HepG2 (cell line): ENCODE measurements around the gene ZFYVE26. TPM values are rescaled to one million over a fixed set of nuclear protein-coding genes. Genes with fewer than 3 reads are reported as not detected.

ENCODE experiments used
- AHR ChIP-seq: IDR thresholded peaks from 2 replicates; pipeline ENCODE4 v1.6.1; 2018; ENCODE audit warnings: missing genetic modification reagents, missing compliant biosample characterization
- BORCS8-MEF2B ChIP-seq: sonication (generic); formaldehyde crosslinking; IDR thresholded peaks from 2 replicates; pipeline ENCODE4 v1.8.0; 2022; ENCODE audit warnings: mild to moderate bottlenecking, missing genetic modification reagents
- CSRNP1 ChIP-seq: sonication (generic); formaldehyde crosslinking; IDR thresholded peaks from 2 replicates; pipeline ENCODE4 v1.8.1; 2023; ENCODE audit warnings: mild to moderate bottlenecking, missing genetic modification reagents
- DMAP1 ChIP-seq: IDR thresholded peaks from 2 replicates; pipeline ENCODE4 v1.6.1; 2016
- FLYWCH1 ChIP-seq: sonication (generic); formaldehyde crosslinking; IDR thresholded peaks from 2 replicates; pipeline ENCODE4 v1.8.1; 2023; ENCODE audit warnings: mild to moderate bottlenecking, missing genetic modification reagents
- GABPB1 ChIP-seq: IDR thresholded peaks from 2 replicates; pipeline ENCODE4 v1.6.1; 2016; ENCODE audit warnings: mild to moderate bottlenecking, missing genetic modification reagents, moderate library complexity, missing compliant biosample characterization
- HES4 ChIP-seq: sonication (generic); formaldehyde crosslinking; IDR thresholded peaks from 2 replicates; pipeline ENCODE4 v1.9.0; 2021; ENCODE audit warnings: mild to moderate bottlenecking, missing genetic modification reagents, borderline replicate concordance
- HNF4G ChIP-seq, 2 experiments: sonication (generic) in 1 of 2; formaldehyde crosslinking in 1 of 2; IDR thresholded peaks; 2 replicates each; pipeline versions ENCODE4 v1.4.0 to v1.6.1; 2011 to 2020; ENCODE audit warnings: borderline replicate concordance in 2 of 2, low read depth in 2 of 2, mild to moderate bottlenecking in 2 of 2, low read length in 1 of 2, missing genetic modification reagents in 1 of 2, moderate library complexity in 1 of 2
- KDM5B ChIP-seq: sonication (generic); formaldehyde crosslinking; IDR thresholded peaks from 2 replicates; pipeline ENCODE4 v1.4.0; 2020; ENCODE audit warnings: missing genetic modification reagents, mild to moderate bottlenecking, borderline replicate concordance
- KMT2A ChIP-seq: sonication (generic); formaldehyde crosslinking; IDR thresholded peaks from 2 replicates; pipeline ENCODE4 v1.4.0; 2020; ENCODE audit warnings: missing genetic modification reagents
- NFKBIZ ChIP-seq: IDR thresholded peaks from 2 replicates; pipeline ENCODE4 v1.6.1; 2018; ENCODE audit warnings: missing genetic modification reagents, missing compliant biosample characterization
- PLRG1 ChIP-seq: fragments of 450-650 bp; conservative IDR thresholded peaks from 2 replicates; pipeline ENCODE4 v1.6.1; 2016
- POLR2A ChIP-seq, 2 experiments: IDR thresholded peaks; 2 replicates each; pipeline ENCODE4 v1.6.1; 2011; ENCODE audit warnings: low read depth in 2 of 2, low read length in 2 of 2, mild to moderate bottlenecking in 1 of 2, moderate library complexity in 1 of 2; ENCODE audit not compliant: insufficient read depth in 1 of 2
- SAP130 ChIP-seq: IDR thresholded peaks from 2 replicates; pipeline ENCODE4 v1.6.1; 2016; ENCODE audit warnings: low read depth
- SNAPC5 ChIP-seq: sonication (generic); formaldehyde crosslinking; IDR thresholded peaks from 2 replicates; pipeline ENCODE4 v1.8.1; 2023; ENCODE audit warnings: mild to moderate bottlenecking, missing genetic modification reagents, borderline replicate concordance
- SNRNP70 ChIP-seq: fragments of 200-400 bp; formaldehyde crosslinking; IDR thresholded peaks from 2 replicates; pipeline ENCODE4 v1.6.1; 2017; ENCODE audit warnings: mild to moderate bottlenecking, low read depth, low read length, moderate library complexity
- TERF1 ChIP-seq: sonication (generic); formaldehyde crosslinking; IDR thresholded peaks from 2 replicates; pipeline ENCODE4 v1.8.0; 2022; ENCODE audit warnings: mild to moderate bottlenecking, missing genetic modification reagents, moderate library complexity
- TRIM22 ChIP-seq: fragments of 450-650 bp; IDR thresholded peaks from 2 replicates; pipeline ENCODE4 v1.6.1; 2017
- ZBTB37 ChIP-seq: sonication (generic); formaldehyde crosslinking; IDR thresholded peaks from 2 replicates; pipeline ENCODE4 v1.4.0; 2020; ENCODE audit warnings: mild to moderate bottlenecking, missing genetic modification reagents
- ZFP36L2 ChIP-seq: sonication (generic); formaldehyde crosslinking; IDR thresholded peaks from 2 replicates; pipeline ENCODE4 v1.4.0; 2020; ENCODE audit warnings: missing genetic modification reagents
- ZNF143 ChIP-seq: sonication (generic); formaldehyde crosslinking; IDR thresholded peaks from 2 replicates; pipeline ENCODE4 v1.4.0; 2020; ENCODE audit warnings: missing genetic modification reagents
- ZNF331 ChIP-seq: sonication (generic); formaldehyde crosslinking; IDR thresholded peaks from 2 replicates; pipeline ENCODE4 v1.4.0; 2020; ENCODE audit warnings: missing genetic modification reagents
- ZNF605 ChIP-seq: sonication (generic); formaldehyde crosslinking; IDR thresholded peaks from 2 replicates; pipeline ENCODE4 v1.8.0; 2022; ENCODE audit warnings: mild to moderate bottlenecking, missing genetic modification reagents
- ZNF660 ChIP-seq: sonication (generic); formaldehyde crosslinking; IDR thresholded peaks from 2 replicates; pipeline ENCODE4 v1.5.1; 2020; ENCODE audit warnings: mild to moderate bottlenecking, low read depth, missing genetic modification reagents, borderline replicate concordance
- ZNF75D ChIP-seq: sonication (generic); formaldehyde crosslinking; IDR thresholded peaks from 2 replicates; pipeline ENCODE4 v1.8.1; 2023; ENCODE audit warnings: missing genetic modification reagents, mild to moderate bottlenecking, borderline replicate concordance
- ZSCAN29 ChIP-seq: sonication (generic); formaldehyde crosslinking; conservative IDR thresholded peaks from 2 replicates; pipeline ENCODE4 v1.4.0; 2020; ENCODE audit warnings: mild to moderate bottlenecking, missing genetic modification reagents
- polyA plus RNA-seq, 8 experiments: library from polyadenylated mRNA; depleted of rRNA in 3 of 8; stranded (reverse) in 7 of 8; unstranded in 1 of 8; fragments of >200 nt; fragmentation: Illumina TruSeq in 4 of 8; extraction: Trizol in 4 of 8; gene quantifications; 2 replicates each; pipeline versions ENCODE4 v1.2.1 to v1.2.3, GENCODE V29; 2011 to 2016; ENCODE audit warnings: low read depth in 4 of 8, missing spikeins in 1 of 8, mixed read lengths in 1 of 8; ENCODE audit not compliant: insufficient read depth in 1 of 8
- total RNA-seq, 5 experiments: library from RNA; depleted of rRNA; stranded (reverse); fragments of >200 nt; fragmentation: Illumina TruSeq; extraction: Trizol; gene quantifications; 2 replicates each; pipeline ENCODE4 v1.2.3, GENCODE V29; 2016; ENCODE audit warnings: low read depth in 1 of 5

ZFYVE26 gene
- total and polyA plus RNA-seq, 2 of the 13 experiments (the other 11 are each of a cell fraction or from before 2014, with no cell fraction given), result 13.6 to 16.4 TPM

GRCh38 chr14:67819563-67820421, 3.4 kb upstream of the ZFYVE26 start, which contains the start of gene RAD51B (continued):
- TF ChIP-seq TRIM22 (no peak), NFKBIZ (CRISPR knock-in tag) (no peak), SNAPC5 (CRISPR knock-in tag) (no peak), PLRG1 (no peak), ZSCAN29 (CRISPR knock-in tag) (no peak), ZNF660 (CRISPR knock-in tag) (no peak), SNRNP70 (no peak), ZNF143 (CRISPR knock-in tag) (peak; percentile 97), SAP130 (CRISPR knock-in tag) (peak; percentile 75), KMT2A (peak; percentile 43; the same call in 1 of the 2 replicates), HES4 (no peak), ZNF75D (CRISPR knock-in tag) (no peak), GABPB1 (peak; percentile 52; the same call in 1 of the 2 replicates), CSRNP1 (CRISPR knock-in tag) (no peak), ZFP36L2 (CRISPR knock-in tag) (no peak), ZNF605 (CRISPR knock-in tag) (peak; percentile 79), KDM5B (CRISPR knock-in tag) (no peak), POLR2A (IDR thresholded peaks at IDR 0.05; ENCODE audit: insufficient read depth in 1 of 2, low read depth in 2 of 2, low read length in 2 of 2) (peak in 1 of 2 experiments; percentile 37; a peak in 1 of 4 replicates), AHR (CRISPR knock-in tag) (no peak; the same call in 1 of the 2 replicates), HNF4G (IDR thresholded peaks at IDR 0.05; ENCODE audit: borderline replicate concordance, low read depth, low read length) (no peak), HNF4G (CRISPR knock-in tag; IDR thresholded peaks at IDR 0.05; ENCODE audit: borderline replicate concordance, low read depth) (no peak), ZNF331 (CRISPR knock-in tag) (0 out of 2 replicates have a peak, but pooled peaks have one; percentile 11), FLYWCH1 (no peak), ZBTB37 (CRISPR knock-in tag) (no peak), DMAP1 (peak; percentile 50; the same call in 1 of the 2 replicates), BORCS8-MEF2B (CRISPR knock-in tag) (no peak), TERF1 (no peak)
